Osteoblast (primary cell): ENCODE results near the gene S100A8. TPM values are rescaled to one million over a fixed set of nuclear protein-coding genes. Genes with fewer than 3 reads are reported as not detected.

ENCODE experiments used
- DNase-seq: peaks from one replicate; pipeline ENCODE4 v3.0.0; 2011; ENCODE audit warnings: low spot score, mixed read lengths; ENCODE audit not compliant: insufficient read length; ENCODE audit errors: missing footprints
- H2AFZ ChIP-seq: 2 replicates; pipeline ENCODE4 v1.6.0; 2011; ENCODE audit warnings: mild to moderate bottlenecking, low read length
- H3K27ac ChIP-seq: 2 replicates; pipeline ENCODE4 v1.5.1; 2011; ENCODE audit warnings: mild to moderate bottlenecking, low read depth, low read length, moderate library complexity
- H3K27me3 ChIP-seq: 2 replicates; pipeline ENCODE4 v1.6.0; 2012; ENCODE audit warnings: mild to moderate bottlenecking, control low read depth, inconsistent platforms, low read length, moderate library complexity; ENCODE audit not compliant: insufficient read depth
- H3K36me3 ChIP-seq: 2 replicates; pipeline ENCODE4 v1.5.1; 2011; ENCODE audit warnings: mild to moderate bottlenecking, low read length, control low read depth, moderate library complexity; ENCODE audit not compliant: insufficient read depth
- H3K4me1 ChIP-seq: 2 replicates; pipeline ENCODE4 v1.5.1; 2011; ENCODE audit warnings: mild to moderate bottlenecking, low read length, control low read depth, moderate library complexity; ENCODE audit not compliant: insufficient read depth
- H3K4me2 ChIP-seq: 2 replicates; pipeline ENCODE4 v1.6.0; 2011; ENCODE audit warnings: mild to moderate bottlenecking, low read length; ENCODE audit not compliant: insufficient read depth
- H3K4me3 ChIP-seq: fragments of 200-600 bp; sonication (generic); 3 replicates; pipeline ENCODE4 v1.5.1; 2012; ENCODE audit warnings: mild to moderate bottlenecking, low read length, inconsistent platforms; ENCODE audit not compliant: insufficient read depth
- H3K79me2 ChIP-seq: 2 replicates; pipeline ENCODE4 v1.6.0; 2012; ENCODE audit warnings: mild to moderate bottlenecking, low read length, control low read depth, inconsistent platforms; ENCODE audit not compliant: insufficient read depth
- H3K9me3 ChIP-seq: 2 replicates; pipeline ENCODE4 v1.5.1; 2011; ENCODE audit warnings: low read depth, low read length, control low read depth
- H4K20me1 ChIP-seq: 2 replicates; pipeline ENCODE4 v1.6.0; 2012; ENCODE audit warnings: mild to moderate bottlenecking, low read length, control low read depth; ENCODE audit not compliant: insufficient read depth
- total RNA-seq: library from RNA; depleted of rRNA; stranded (reverse); fragments of >200 nt; gene quantifications from 2 replicates; pipeline ENCODE4 v1.2.3, GENCODE V29; 2012
- TF ChIP-seq, protein P1 (sequence below): IDR thresholded peaks from 2 replicates; pipeline ENCODE4 v1.5.1; 2011; ENCODE audit warnings: mild to moderate bottlenecking, low read depth, low read length, moderate library complexity; ENCODE audit errors: extremely low read depth

The S100A8 gene
- total RNA-seq, 1 donor = not detected

DNA sequence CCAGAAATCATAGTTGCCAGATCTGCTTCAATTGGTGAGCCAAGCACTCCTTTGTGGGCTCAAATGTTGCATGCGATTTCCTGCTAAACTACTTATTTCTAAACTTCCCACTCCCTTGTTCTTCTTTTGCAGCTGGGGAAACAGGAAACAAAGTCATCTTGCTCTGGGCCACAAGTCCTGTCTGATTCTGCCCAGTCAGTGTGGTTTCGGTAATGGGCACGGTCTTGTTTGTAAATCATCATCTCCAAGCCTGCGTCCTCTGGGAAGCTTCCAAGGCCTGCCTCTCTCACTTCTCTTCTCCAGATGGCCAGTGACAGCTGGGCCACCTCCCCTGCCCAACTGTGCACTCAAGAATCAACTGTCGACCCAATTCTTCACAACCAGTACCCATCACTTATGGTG, 4.4 kb downstream of the S100A8 start:
- H3K27ac ChIP-seq = no peak overlapping the region
- no peaks in the 10 kb centered on the region for H3K4me1 ChIP-seq
- no peaks in the 10 kb centered on the region for H3K79me2 ChIP-seq
- peaks cover 4% of the 10 kb centered on the region for H3K27me3 ChIP-seq
- H3K36me3 ChIP-seq = no peaks in the 10 kb centered on the region
- no peak overlapping the region for H3K4me2 ChIP-seq
- H3K4me3 ChIP-seq = no peak overlapping the region
- H2AFZ ChIP-seq = no peak overlapping the region
- no peak for DNase-seq
- no peaks in the 10 kb centered on the region for H4K20me1 ChIP-seq
- TF ChIP-seq, protein P1, sequence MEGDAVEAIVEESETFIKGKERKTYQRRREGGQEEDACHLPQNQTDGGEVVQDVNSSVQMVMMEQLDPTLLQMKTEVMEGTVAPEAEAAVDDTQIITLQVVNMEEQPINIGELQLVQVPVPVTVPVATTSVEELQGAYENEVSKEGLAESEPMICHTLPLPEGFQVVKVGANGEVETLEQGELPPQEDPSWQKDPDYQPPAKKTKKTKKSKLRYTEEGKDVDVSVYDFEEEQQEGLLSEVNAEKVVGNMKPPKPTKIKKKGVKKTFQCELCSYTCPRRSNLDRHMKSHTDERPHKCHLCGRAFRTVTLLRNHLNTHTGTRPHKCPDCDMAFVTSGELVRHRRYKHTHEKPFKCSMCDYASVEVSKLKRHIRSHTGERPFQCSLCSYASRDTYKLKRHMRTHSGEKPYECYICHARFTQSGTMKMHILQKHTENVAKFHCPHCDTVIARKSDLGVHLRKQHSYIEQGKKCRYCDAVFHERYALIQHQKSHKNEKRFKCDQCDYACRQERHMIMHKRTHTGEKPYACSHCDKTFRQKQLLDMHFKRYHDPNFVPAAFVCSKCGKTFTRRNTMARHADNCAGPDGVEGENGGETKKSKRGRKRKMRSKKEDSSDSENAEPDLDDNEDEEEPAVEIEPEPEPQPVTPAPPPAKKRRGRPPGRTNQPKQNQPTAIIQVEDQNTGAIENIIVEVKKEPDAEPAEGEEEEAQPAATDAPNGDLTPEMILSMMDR = no peak
- no peaks in the 10 kb centered on the region for H3K9me3 ChIP-seq

DNA sequence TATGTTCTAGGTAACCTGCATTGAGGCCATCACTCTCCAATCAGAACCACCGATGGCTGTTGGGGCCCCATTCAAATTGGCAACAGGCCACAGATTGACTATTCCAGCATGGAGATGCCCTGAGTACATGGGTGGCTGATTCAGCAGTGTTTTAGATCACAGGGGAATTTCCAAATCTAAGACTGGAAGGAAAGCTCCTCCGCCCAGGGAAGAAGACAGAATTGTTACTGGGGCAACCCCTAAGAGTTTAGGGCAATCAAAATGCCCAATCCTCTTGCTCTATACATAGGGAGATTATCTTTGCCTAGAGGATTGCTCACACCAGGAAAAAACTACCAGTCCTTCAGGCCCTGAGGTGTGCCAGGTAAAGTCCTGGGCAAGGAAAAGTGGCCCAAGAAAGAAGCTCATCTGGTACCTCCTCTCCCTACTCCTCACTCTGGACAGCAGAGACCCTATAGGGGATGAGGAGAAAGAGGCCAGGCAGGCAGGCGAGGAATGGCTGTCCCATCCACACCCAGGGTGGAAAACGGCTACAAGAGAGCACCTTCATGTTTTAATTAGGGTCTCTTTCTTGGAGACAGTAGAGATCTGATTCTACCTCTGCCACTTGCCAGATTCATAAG, 5.8 kb downstream of the S100A8 start:
- no peaks in the 10 kb centered on the region for H4K20me1 ChIP-seq
- peaks cover 4% of the 10 kb centered on the region for H3K27me3 ChIP-seq
- no peaks in the 10 kb centered on the region for H3K9me3 ChIP-seq
- TF ChIP-seq, protein P1 = no peak
- H3K36me3 ChIP-seq = no peaks in the 10 kb centered on the region
- no peaks in the 10 kb centered on the region for H3K4me1 ChIP-seq
- no peak overlapping the region for H3K4me2 ChIP-seq
- no peak overlapping the region for H2AFZ ChIP-seq
- H3K27ac ChIP-seq = no peak overlapping the region
- H3K79me2 ChIP-seq = no peaks in the 10 kb centered on the region
- DNase-seq = no peak
- no peak overlapping the region for H3K4me3 ChIP-seq

DNA sequence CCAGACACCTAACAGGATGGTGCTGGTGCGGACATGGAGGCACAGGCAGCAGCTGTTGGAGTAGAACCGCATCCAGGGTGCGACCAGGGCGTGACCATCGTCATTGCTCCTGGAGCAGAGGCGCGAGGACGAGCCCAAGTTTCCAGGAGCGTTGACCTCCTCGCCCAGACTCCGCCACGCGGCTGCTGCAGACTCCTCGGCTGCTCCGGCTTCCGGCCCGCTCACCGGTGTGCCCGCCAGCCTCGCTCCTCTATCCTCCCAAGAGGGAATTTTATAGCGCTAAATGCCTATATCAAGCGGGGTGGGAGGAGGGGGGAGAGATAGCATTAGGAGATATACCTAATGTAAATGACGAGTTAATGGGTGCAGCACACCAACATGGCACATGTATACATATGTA, 10.2 kb downstream of the S100A8 start:
- DNase-seq = no peak
- Histone ChIP-seq H3K9me3 (no peaks in the 10 kb centered on the region), H4K20me1 (no peaks in the 10 kb centered on the region), H3K27ac (no peak overlapping the region), H3K79me2 (no peaks in the 10 kb centered on the region), H3K27me3 (no peaks in the 10 kb centered on the region), H3K4me3 (no peak overlapping the region), H2AFZ (no peak overlapping the region), H3K36me3 (no peaks in the 10 kb centered on the region), H3K4me1 (peaks cover 3% of the 10 kb centered on the region), H3K4me2 (no peak overlapping the region)
- TF ChIP-seq, protein P1 = no peak

DNA sequence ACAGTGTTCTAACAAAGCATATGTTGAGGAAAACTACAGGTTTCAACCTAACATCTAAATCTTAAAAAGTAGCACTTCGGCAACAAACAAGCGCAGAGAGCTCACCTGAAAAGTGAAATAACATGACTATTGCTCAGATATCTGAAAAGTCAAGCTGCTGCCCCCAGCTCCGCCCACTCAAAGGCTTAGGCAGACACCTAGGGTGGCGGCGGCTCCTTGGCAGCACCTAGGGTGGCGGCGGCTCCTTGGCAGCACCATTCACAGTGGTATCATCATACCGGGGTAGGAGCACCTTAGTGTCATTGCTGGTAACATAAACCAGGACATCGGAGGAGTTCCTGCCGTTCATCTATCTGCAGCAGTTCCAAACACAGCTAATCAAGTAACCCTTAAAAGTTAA, 11.3 kb downstream of the S100A8 start:
- Histone ChIP-seq H3K4me3 (no peak overlapping the region), H3K27me3 (no peaks in the 10 kb centered on the region), H3K27ac (no peak overlapping the region), H3K9me3 (no peaks in the 10 kb centered on the region), H3K36me3 (no peaks in the 10 kb centered on the region), H3K4me2 (no peak overlapping the region), H2AFZ (no peak overlapping the region), H4K20me1 (no peaks in the 10 kb centered on the region), H3K4me1 (peaks cover 6% of the 10 kb centered on the region), H3K79me2 (no peaks in the 10 kb centered on the region)
- TF ChIP-seq, protein P1 = no peak
- no peak for DNase-seq
